ENCODE measurements around the gene RIPOR1. TPM values are rescaled to one million over a fixed set of nuclear protein-coding genes. Genes with fewer than 3 reads are reported as not detected.

The RIPOR1 gene
- polyA plus RNA-seq, 1 donor (not counting 4 experiments of a cell fraction or from before 2014, with no cell fraction given) = 5.3 TPM

DNA sequence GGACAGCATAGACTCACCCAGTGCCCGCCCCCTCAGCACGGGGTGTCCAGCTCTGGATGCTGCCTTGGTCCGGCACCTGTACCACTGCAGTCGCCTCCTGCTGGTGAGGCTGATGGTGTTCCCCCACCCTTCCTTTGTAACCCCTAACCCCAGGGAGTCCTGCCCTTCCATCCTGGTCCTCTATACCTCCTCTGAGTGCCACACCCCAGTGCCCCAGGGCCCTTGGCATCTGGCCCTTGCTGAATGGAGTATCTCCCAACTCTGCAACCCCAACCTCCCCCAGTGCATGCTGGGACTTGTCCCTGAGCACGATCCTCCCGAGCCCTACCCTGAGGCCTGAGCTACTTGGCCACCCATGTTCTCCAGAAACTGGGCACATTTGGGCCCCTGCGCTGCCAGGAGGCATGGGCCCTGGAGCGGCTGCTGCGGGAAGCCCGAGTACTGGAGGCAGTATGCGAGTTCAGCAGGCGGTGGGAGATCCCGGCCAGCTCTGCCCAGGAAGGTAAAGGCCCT, 15.8 kb downstream of the RIPOR1 start:
- Histone ChIP-seq H3K27me3 (ENCODE audit: control insufficient read depth, extremely low read depth, insufficient read depth, low read length) (no peaks in the 10 kb centered on the region), H3K9me1 (ENCODE audit: control insufficient read depth, extremely low read depth, insufficient read depth, low read length) (no peaks in the 10 kb centered on the region), H3K36me3 (ENCODE audit: control insufficient read depth in 2 of 2, extremely low read depth in 1 of 2, insufficient read depth in 2 of 2, low read length in 2 of 2) (peaks cover 30 to 44% of the 10 kb centered on the region in 2 experiments), H3K4me2 (ENCODE audit: control insufficient read depth, extremely low read depth, insufficient read depth, low read depth, low read length) (peak overlapping the region; percentile 29), H3K9ac (ENCODE audit: control insufficient read depth, extremely low read depth, insufficient read depth, low read length) (no peak overlapping the region), H2AFZ (ENCODE audit: control insufficient read depth, low read length) (no peak overlapping the region), H3K4me1 (ENCODE audit: control insufficient read depth, extremely low read depth, insufficient read depth, low read length) (peaks cover 11% of the 10 kb centered on the region), H3K27ac (ENCODE audit: control insufficient read depth, insufficient read depth, low read length) (no peak overlapping the region), H3K9me3 (ENCODE audit: control insufficient read depth, low read depth, low read length) (no peaks in the 10 kb centered on the region), H3K79me2 (ENCODE audit: control insufficient read depth, insufficient read depth, low read length) (no peaks in the 10 kb centered on the region), H4K20me1 (ENCODE audit: control insufficient read depth, extremely low read depth, insufficient read depth, low read length) (peaks cover 4% of the 10 kb centered on the region), H3K4me3 (ENCODE audit: control insufficient read depth in 2 of 3, extremely low read depth in 1 of 3, insufficient read depth in 2 of 3, low read depth in 1 of 3, low read length in 3 of 3) (no peak overlapping the region)
- TF ChIP-seq EZH2 (IDR thresholded peaks at IDR 0.05; ENCODE audit: low read length) = no peak
- TF ChIP-seq, protein P1, sequence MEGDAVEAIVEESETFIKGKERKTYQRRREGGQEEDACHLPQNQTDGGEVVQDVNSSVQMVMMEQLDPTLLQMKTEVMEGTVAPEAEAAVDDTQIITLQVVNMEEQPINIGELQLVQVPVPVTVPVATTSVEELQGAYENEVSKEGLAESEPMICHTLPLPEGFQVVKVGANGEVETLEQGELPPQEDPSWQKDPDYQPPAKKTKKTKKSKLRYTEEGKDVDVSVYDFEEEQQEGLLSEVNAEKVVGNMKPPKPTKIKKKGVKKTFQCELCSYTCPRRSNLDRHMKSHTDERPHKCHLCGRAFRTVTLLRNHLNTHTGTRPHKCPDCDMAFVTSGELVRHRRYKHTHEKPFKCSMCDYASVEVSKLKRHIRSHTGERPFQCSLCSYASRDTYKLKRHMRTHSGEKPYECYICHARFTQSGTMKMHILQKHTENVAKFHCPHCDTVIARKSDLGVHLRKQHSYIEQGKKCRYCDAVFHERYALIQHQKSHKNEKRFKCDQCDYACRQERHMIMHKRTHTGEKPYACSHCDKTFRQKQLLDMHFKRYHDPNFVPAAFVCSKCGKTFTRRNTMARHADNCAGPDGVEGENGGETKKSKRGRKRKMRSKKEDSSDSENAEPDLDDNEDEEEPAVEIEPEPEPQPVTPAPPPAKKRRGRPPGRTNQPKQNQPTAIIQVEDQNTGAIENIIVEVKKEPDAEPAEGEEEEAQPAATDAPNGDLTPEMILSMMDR (optimal IDR thresholded peaks at IDR 0.05 in 1 of 3, IDR thresholded peaks at IDR 0.05 in 1 of 3, conservative IDR thresholded peaks at IDR 0.05 in 1 of 3; ENCODE audit: extremely low read depth in 1 of 3, insufficient read depth in 2 of 3, low read length in 3 of 3) = peak in 2 of 3 experiments; percentile 13 to 62
- dilution Hi-C loops (cut with MboI; ENCODE audit: extremely low pct_ligation_motif_present, low sequenced_read_pairs) = no loop called here
- peak; percentile 67 for FAIRE-seq
- DNase-seq (ENCODE audit: low read depth, low spot score) = no peak

DNA sequence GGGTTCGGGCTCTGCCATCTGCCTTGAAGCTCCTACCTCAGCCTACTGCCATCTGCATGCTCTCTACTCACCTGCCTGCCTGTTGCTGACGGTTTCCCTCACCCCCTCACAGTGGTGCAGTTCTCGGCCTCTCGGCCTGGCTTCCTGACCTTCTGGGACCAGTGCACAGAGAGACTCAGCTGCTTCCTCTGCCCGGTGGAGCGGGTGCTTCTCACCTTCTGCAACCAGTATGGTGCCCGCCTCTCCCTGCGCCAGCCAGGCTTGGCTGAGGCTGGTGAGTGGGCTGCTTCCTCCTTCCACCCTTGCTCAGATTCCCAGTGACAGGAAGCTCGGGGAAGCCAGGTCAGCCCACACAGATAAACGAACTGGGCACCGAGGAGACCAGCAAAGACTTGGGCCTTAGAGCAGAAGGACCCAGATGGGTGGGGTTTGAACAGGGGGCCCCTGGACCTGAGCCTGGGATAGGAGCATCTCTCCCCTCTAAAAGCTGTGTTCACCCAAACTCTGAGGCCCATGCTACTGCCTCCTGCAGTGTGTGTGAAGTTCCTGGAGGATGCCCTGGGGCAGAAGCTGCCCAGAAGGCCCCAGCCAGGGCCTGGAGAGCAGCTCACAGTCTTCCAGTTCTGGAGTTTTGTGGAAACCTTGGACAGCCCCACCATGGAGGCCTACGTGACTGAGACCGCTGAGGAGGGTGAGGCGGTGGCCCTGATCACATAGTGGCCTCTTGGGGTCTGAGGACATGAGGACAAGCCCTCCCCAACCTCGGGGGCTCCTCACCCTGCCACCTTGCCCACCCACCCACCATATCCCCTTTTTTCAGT, 16.4 kb downstream of the RIPOR1 start:
- no peak for TF ChIP-seq EZH2 (IDR thresholded peaks at IDR 0.05; ENCODE audit: low read length)
- TF ChIP-seq, protein P1 (optimal IDR thresholded peaks at IDR 0.05 in 1 of 3, IDR thresholded peaks at IDR 0.05 in 1 of 3, conservative IDR thresholded peaks at IDR 0.05 in 1 of 3; ENCODE audit: extremely low read depth in 1 of 3, insufficient read depth in 2 of 3, low read length in 3 of 3) = no peak
- H3K9me1 ChIP-seq (ENCODE audit: control insufficient read depth, extremely low read depth, insufficient read depth, low read length) = no peaks in the 10 kb centered on the region
- dilution Hi-C loops (cut with MboI; ENCODE audit: extremely low pct_ligation_motif_present, low sequenced_read_pairs) = no loop called here
- no peaks in the 10 kb centered on the region for H3K9me3 ChIP-seq (ENCODE audit: control insufficient read depth, low read depth, low read length)
- no peak overlapping the region for H3K9ac ChIP-seq (ENCODE audit: control insufficient read depth, extremely low read depth, insufficient read depth, low read length)
- DNase-seq (ENCODE audit: low read depth, low spot score) (no peak), FAIRE-seq (no peak)
- H2AFZ ChIP-seq (ENCODE audit: control insufficient read depth, low read length) = no peak overlapping the region
- H3K4me2 ChIP-seq (ENCODE audit: control insufficient read depth, extremely low read depth, insufficient read depth, low read depth, low read length) = peak overlapping the region; percentile 29
- no peak overlapping the region for H3K27ac ChIP-seq (ENCODE audit: control insufficient read depth, insufficient read depth, low read length)
- H3K79me2 ChIP-seq (ENCODE audit: control insufficient read depth, insufficient read depth, low read length) = no peaks in the 10 kb centered on the region
- no peak overlapping the region for H3K4me3 ChIP-seq (ENCODE audit: control insufficient read depth in 2 of 3, extremely low read depth in 1 of 3, insufficient read depth in 2 of 3, low read depth in 1 of 3, low read length in 3 of 3)
- no peaks in the 10 kb centered on the region for H3K27me3 ChIP-seq (ENCODE audit: control insufficient read depth, extremely low read depth, insufficient read depth, low read length)
- peaks cover 4% of the 10 kb centered on the region for H4K20me1 ChIP-seq (ENCODE audit: control insufficient read depth, extremely low read depth, insufficient read depth, low read length)
- H3K36me3 ChIP-seq (ENCODE audit: control insufficient read depth in 2 of 2, extremely low read depth in 1 of 2, insufficient read depth in 2 of 2, low read length in 2 of 2) = peaks cover 25 to 43% of the 10 kb centered on the region in 2 experiments
- peaks cover 11% of the 10 kb centered on the region for H3K4me1 ChIP-seq (ENCODE audit: control insufficient read depth, extremely low read depth, insufficient read depth, low read length)
